ENCODE data around the gene TPSG1.

TPSG1 gene

DNA sequence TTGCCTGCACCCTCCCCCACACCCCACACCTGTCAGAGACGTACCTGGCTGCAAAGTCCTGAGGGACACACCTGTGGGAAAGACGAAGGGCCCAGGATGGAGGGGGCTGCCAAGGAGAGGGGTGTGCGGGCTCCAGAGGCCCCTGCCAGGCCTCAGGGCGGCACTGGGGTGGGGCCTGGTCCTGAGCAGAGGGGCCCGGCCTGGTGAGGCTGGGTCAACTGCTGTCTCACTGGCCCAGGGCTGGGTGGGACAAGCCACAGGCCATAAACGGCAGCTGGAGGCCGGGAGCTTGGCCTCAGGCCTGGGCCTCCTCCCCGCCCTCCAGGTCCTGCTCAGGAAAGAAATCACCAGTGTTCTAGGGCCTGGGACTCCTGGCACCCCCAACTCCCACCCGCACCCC is 510 bp downstream of the TPSG1 start:
- no peak overlapping the region for H3K27ac ChIP-seq (ENCODE audit: poor library complexity, severe bottlenecking)

DNA sequence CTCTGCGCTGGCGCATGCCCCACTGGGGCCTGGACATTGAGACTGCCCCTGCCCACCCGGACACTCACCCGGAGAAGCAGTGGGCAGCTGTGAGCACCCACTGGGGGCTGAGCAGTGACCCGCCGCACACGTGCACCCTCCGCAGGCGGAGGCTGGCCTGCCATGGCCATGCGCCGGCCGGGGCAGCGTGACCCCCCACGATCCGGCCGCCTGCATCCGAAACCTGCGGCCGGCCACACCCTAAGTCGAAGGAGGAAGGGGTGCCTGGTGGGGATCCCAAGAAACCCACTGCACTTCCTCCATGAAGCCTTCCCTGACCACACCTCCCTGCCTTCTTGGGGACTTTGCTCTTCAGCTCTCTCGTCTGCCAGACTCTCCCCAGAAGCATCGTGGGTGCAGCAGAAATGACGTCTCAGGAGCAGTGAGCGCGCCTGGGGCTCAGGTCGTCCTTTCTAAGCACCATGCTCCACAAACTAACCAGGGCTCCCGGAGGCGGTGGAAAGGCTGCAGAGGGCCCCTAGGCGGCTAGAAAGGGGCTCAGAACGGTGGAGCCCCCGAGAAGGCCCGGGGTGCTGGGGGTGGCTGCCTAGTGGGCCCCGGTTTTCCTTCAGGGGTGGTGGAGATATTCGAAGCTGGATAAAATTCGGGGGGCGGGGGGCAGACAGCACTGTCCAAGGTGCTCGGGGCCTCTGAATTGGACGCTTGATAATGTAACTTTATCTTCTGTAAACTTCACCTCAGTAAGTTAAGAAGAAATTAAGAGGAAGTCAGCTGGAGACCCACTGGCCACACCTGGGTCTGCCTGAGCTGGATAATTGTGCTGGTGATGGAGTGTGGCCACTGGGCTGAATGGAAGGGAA is 1.5 kb downstream of the TPSG1 start:
- H3K4me1 ChIP-seq (ENCODE audit: insufficient read depth, poor library complexity, severe bottlenecking), result no peaks in the 10 kb centered on the region
- ATAC-seq (ENCODE audit: low read depth), result no peak
- no peak overlapping the region for H3K27ac ChIP-seq (ENCODE audit: poor library complexity, severe bottlenecking)
- H3K9me3 ChIP-seq (ENCODE audit: severe bottlenecking), result no peaks in the 10 kb centered on the region
- no peak overlapping the region for H3K4me3 ChIP-seq (ENCODE audit: severe bottlenecking)
- H3K36me3 ChIP-seq (ENCODE audit: low read depth), result no peaks in the 10 kb centered on the region
- TF ChIP-seq, protein P1, sequence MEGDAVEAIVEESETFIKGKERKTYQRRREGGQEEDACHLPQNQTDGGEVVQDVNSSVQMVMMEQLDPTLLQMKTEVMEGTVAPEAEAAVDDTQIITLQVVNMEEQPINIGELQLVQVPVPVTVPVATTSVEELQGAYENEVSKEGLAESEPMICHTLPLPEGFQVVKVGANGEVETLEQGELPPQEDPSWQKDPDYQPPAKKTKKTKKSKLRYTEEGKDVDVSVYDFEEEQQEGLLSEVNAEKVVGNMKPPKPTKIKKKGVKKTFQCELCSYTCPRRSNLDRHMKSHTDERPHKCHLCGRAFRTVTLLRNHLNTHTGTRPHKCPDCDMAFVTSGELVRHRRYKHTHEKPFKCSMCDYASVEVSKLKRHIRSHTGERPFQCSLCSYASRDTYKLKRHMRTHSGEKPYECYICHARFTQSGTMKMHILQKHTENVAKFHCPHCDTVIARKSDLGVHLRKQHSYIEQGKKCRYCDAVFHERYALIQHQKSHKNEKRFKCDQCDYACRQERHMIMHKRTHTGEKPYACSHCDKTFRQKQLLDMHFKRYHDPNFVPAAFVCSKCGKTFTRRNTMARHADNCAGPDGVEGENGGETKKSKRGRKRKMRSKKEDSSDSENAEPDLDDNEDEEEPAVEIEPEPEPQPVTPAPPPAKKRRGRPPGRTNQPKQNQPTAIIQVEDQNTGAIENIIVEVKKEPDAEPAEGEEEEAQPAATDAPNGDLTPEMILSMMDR (IDR thresholded peaks at IDR 0.05; ENCODE audit: poor library complexity, severe bottlenecking), result no peak
- H3K27me3 ChIP-seq (ENCODE audit: insufficient read depth, poor library complexity, severe bottlenecking), result no peaks in the 10 kb centered on the region
- no peak for DNase-seq (ENCODE audit: low spot score)

More for the DNA sequence above, 510 bp downstream of the TPSG1 start:
- no peak for ATAC-seq (ENCODE audit: low read depth)
- no peaks in the 10 kb centered on the region for H3K36me3 ChIP-seq (ENCODE audit: low read depth)
- no peaks in the 10 kb centered on the region for H3K9me3 ChIP-seq (ENCODE audit: severe bottlenecking)
- no peaks in the 10 kb centered on the region for H3K27me3 ChIP-seq (ENCODE audit: insufficient read depth, poor library complexity, severe bottlenecking)
- H3K4me1 ChIP-seq (ENCODE audit: insufficient read depth, poor library complexity, severe bottlenecking), result no peaks in the 10 kb centered on the region
- DNase-seq (ENCODE audit: low spot score), result no peak
- no peak overlapping the region for H3K4me3 ChIP-seq (ENCODE audit: severe bottlenecking)
- TF ChIP-seq, protein P1 (IDR thresholded peaks at IDR 0.05; ENCODE audit: poor library complexity, severe bottlenecking), result no peak

DNA sequence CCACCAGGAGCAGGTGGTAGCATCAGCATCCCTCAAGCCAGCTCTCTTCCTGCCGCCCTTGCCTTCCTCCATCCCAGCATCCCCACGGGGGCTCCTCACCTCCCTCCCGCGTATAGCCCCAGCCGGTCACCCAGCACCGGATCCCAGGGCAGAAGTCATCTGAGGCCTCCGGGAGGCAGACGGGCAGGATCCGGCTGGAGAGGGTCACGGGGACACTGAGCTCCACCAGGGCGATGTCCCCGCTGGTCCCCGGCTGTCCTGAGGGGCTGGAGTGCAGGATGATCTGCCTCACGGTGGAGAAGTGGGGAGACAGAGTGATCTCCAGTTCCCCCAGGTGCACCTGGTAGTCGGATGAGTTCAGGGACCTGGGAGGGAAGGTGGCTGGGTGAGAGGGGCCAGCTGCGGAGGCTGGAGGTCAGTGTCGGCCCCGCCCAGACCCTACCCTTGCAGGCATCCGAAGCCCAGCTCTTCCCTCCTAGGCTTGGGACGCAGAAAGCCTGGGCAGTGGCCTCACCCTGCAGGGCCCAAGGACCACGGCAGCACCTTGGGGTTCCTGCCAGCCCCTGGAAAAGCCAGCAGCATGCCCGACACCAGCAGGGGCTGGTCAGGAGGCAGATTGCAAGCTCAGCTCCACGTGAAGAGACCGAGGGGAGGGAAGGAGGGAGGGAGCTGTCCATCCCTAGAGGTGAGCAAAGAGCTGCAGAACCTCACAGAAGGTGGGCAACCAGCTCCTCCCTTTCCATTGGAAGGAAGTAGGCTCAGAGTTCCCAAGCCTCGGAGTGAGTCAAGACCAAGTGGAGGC is 2.3 kb downstream of the TPSG1 start:
- H3K4me3 ChIP-seq (ENCODE audit: severe bottlenecking), result no peak overlapping the region
- no peak for ATAC-seq (ENCODE audit: low read depth)
- TF ChIP-seq, protein P1 (IDR thresholded peaks at IDR 0.05; ENCODE audit: poor library complexity, severe bottlenecking), result no peak

DNA sequence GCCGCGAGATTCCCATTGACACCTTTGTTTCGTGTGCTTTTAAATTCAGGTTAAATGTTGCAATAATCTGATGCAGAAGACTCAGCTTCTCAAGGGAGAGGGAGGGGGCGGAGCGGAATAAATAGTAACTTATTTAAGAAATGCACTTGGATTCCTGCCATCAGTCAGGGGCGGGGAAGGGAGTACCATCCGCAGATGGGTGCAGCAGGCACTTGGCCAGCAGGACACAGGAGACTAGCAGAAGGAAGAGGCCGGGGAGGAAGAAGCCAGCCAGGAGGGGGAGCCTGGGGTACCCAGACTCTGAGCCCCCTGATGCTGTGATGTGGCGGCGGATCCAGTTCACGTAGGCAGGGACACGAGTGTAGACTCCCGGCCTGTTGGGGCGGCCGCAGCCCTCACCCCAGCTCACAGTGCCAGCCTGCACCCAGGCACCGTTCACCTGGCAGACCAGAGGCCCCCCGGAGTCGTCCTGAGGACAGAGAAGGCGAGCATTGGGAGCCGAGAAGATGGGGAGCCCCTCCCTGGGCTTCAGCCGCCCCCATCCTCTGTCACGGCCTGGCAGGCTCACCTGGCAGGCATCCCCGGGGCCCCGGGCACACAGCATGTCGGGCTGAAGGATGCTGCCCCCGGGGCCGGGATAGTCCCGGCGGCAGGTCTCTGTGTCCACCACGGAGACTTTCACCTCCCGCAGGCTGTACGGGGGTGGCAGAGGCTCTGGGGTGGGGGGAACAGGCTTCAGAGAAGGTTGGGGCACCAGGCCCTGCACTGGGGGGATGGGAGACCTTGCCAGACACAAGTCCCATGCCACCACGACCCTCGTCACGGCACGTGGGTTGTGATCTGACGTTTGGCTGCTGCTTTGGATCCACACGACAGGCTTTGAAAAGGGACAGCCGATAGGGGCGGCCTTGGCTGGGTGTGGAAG is 3.2 kb downstream of the TPSG1 start:
- no peaks in the 10 kb centered on the region for H3K36me3 ChIP-seq (ENCODE audit: low read depth)
- no peaks in the 10 kb centered on the region for H3K4me1 ChIP-seq (ENCODE audit: insufficient read depth, poor library complexity, severe bottlenecking)
- TF ChIP-seq, protein P1 (IDR thresholded peaks at IDR 0.05; ENCODE audit: poor library complexity, severe bottlenecking), result no peak
- no peak overlapping the region for H3K4me3 ChIP-seq (ENCODE audit: severe bottlenecking)
- no peaks in the 10 kb centered on the region for H3K9me3 ChIP-seq (ENCODE audit: severe bottlenecking)
- no peak overlapping the region for H3K27ac ChIP-seq (ENCODE audit: poor library complexity, severe bottlenecking)
- DNase-seq (ENCODE audit: low spot score) (no peak), ATAC-seq (ENCODE audit: low read depth) (no peak)
- no peaks in the 10 kb centered on the region for H3K27me3 ChIP-seq (ENCODE audit: insufficient read depth, poor library complexity, severe bottlenecking)

More for the DNA sequence above, 2.3 kb downstream of the TPSG1 start:
- Histone ChIP-seq H3K4me1 (ENCODE audit: insufficient read depth, poor library complexity, severe bottlenecking) (no peaks in the 10 kb centered on the region), H3K36me3 (ENCODE audit: low read depth) (no peaks in the 10 kb centered on the region), H3K27ac (ENCODE audit: poor library complexity, severe bottlenecking) (no peak overlapping the region), H3K9me3 (ENCODE audit: severe bottlenecking) (no peaks in the 10 kb centered on the region), H3K27me3 (ENCODE audit: insufficient read depth, poor library complexity, severe bottlenecking) (no peaks in the 10 kb centered on the region)
- DNase-seq (ENCODE audit: low spot score), result no peak
